Measurements from ENCODE around the gene TSPAN1. TPM values are rescaled to one million over a fixed set of nuclear protein-coding genes. Genes with fewer than 3 reads are reported as not detected.

TSPAN1 gene
- total and polyA plus RNA-seq, 12 donors: 0.80 to 5.3 (median 1.7) TPM

DNA sequence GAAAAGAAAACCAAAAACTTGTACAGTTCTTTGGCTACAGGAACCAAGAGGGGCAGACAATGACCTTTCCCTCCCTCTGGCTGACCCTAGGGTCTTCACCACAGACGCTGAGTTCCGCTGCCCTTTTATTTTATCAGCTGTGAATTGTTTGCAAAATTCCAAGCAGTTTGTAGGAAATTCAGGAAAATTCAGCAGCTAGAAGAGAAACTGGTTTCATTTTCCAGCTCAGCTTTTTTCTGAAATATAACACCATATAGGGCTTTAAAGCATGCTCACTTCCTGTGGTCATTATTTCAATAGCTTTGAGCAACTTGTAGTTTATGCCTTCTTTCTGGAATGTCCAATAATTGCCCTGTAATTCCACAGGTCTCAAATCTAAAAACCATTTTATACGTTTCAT, 37.0 kb upstream of the TSPAN1 start:
- WGBS, 2 donors: 56% methylated on average over 3 of the region's 3 CpGs
- Histone ChIP-seq H3K9me3 (no peaks in the 10 kb centered on the region), H3K27ac (peak overlapping the region in 8 of 10 donors; percentile 5 to 98 (median 76)), H3K36me3 (no peaks in the 10 kb centered on the region), H3K4me1 (peaks cover 3 to 54% (median 38%) of the 10 kb centered on the region in 9 donors), H3K4me3 (peak overlapping the region in 4 of 10 donors; percentile 5 to 26 (median 18)), H3K27me3 (no peaks in the 10 kb centered on the region)
- TF ChIP-seq, protein P1, sequence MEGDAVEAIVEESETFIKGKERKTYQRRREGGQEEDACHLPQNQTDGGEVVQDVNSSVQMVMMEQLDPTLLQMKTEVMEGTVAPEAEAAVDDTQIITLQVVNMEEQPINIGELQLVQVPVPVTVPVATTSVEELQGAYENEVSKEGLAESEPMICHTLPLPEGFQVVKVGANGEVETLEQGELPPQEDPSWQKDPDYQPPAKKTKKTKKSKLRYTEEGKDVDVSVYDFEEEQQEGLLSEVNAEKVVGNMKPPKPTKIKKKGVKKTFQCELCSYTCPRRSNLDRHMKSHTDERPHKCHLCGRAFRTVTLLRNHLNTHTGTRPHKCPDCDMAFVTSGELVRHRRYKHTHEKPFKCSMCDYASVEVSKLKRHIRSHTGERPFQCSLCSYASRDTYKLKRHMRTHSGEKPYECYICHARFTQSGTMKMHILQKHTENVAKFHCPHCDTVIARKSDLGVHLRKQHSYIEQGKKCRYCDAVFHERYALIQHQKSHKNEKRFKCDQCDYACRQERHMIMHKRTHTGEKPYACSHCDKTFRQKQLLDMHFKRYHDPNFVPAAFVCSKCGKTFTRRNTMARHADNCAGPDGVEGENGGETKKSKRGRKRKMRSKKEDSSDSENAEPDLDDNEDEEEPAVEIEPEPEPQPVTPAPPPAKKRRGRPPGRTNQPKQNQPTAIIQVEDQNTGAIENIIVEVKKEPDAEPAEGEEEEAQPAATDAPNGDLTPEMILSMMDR (IDR thresholded peaks at IDR 0.05): no peak
- intact Hi-C loops (cut with DNase I): no loop called here
- ATAC-seq (no peak), DNase-seq (no peak)

GRCh38 chr1:46148318-46148717, 26.6 kb upstream of the TSPAN1 start:
- no peaks in the 10 kb centered on the region for H3K27me3 ChIP-seq
- ATAC-seq: no peak
- DNase-seq: no peak
- no peak overlapping the region for H3K4me3 ChIP-seq
- no peak overlapping the region for H3K27ac ChIP-seq
- TF ChIP-seq, protein P1 (IDR thresholded peaks at IDR 0.05): no peak
- H3K4me1 ChIP-seq: peaks cover 0 to 14% (median 3%) of the 10 kb centered on the region in 9 donors
- H3K36me3 ChIP-seq: no peaks in the 10 kb centered on the region
- intact Hi-C loops (cut with DNase I): no loop called here
- WGBS, 2 donors: 72 to 78% methylated on average over 2 of the region's 2 CpGs
- H3K9me3 ChIP-seq: no peaks in the 10 kb centered on the region

DNA sequence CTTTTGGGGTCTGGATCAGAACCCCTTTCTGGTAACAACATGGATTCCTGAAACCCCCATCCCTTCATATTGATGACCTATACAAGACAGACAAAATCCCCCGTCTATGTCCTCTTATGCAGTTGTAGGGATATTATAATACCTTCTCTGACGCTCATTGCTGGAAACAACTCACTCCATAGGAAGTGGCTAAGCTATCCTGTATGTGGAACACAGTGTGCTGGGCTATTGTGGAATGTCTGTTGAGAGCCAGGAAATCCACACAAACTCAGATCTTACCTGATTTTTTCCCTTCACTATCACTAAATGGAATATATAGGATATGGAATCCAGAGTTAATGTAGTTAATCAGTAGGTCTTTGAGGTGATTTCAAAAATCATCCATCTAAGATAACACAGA, 24.8 kb upstream of the TSPAN1 start:
- TF ChIP-seq, protein P1 (IDR thresholded peaks at IDR 0.05): no peak
- Histone ChIP-seq H3K4me3 (no peak overlapping the region), H3K27ac (peak overlapping the region; percentile 26 to 78 (median 67)), H3K27me3 (no peaks in the 10 kb centered on the region), H3K4me1 (peaks cover 0 to 14% (median 3%) of the 10 kb centered on the region in 9 donors), H3K9me3 (no peaks in the 10 kb centered on the region), H3K36me3 (no peaks in the 10 kb centered on the region)
- 70 to 75% methylated on average over 2 of the region's 2 CpGs for WGBS, 2 donors
- no peak for DNase-seq
- intact Hi-C loops (cut with DNase I): loop anchor here in 1 of 10 donors (1.0 kb wide), 1 partner anchor 16 kb away; no protein-coding TSS in a partner anchor
- ATAC-seq: peak; percentile 58 to 95 (median 79)

- WGBS, 2 donors: 77 to 84% methylated on average over 3 of the region's 3 CpGs
- ATAC-seq: peak in 1 of 8 donors; percentile 67
- Histone ChIP-seq H3K27me3 (no peaks in the 10 kb centered on the region), H3K27ac (no peak overlapping the region), H3K4me1 (peaks cover 0 to 14% (median 3%) of the 10 kb centered on the region in 9 donors), H3K4me3 (no peak overlapping the region), H3K9me3 (no peaks in the 10 kb centered on the region), H3K36me3 (no peaks in the 10 kb centered on the region)
- DNase-seq: no peak
- TF ChIP-seq, protein P1 (IDR thresholded peaks at IDR 0.05): no peak
- intact Hi-C loops (cut with DNase I): no loop called here
These were observed 22.9 kb upstream of the TSPAN1 start for GRCh38 chr1:46152016-46152415.
